Upper lobe of left lung (tissue), 6 donors: Measurements from ENCODE around the gene PLCB1. TPM values are rescaled to one million over a fixed set of nuclear protein-coding genes. Genes with fewer than 3 reads are reported as not detected.
A peak's percentile ranks its signal among the peaks of the same experiment; 100 is the strongest.

Source experiments
- ATAC-seq, 2 donors: fragments of 200-7000 bp; cut with Tn5 transposase; one replicate each; pipeline ENCODE4 v1.9.1; 2022; ENCODE audit warnings: mild to moderate bottlenecking in 2 of 2, moderate library complexity in 2 of 2; ENCODE audit not compliant: low FRiP score in 2 of 2
- DNase-seq, 2 donors: peaks; one replicate each; pipeline ENCODE4 v3.0.0-alpha.2; 2019 to 2020
- H3K27ac ChIP-seq, 4 donors: fragments of 200-600 bp; sonication (generic); one replicate each; pipeline ENCODE4 v1.5.1; 2016 to 2019
- H3K27me3 ChIP-seq, 4 donors: fragments of 200-600 bp; sonication (generic); one replicate each; pipeline ENCODE4 v1.5.1; 2017 to 2019
- H3K36me3 ChIP-seq, 4 donors: fragments of 200-600 bp; sonication (generic); one replicate each; pipeline ENCODE4 v1.5.1; 2016 to 2019
- H3K4me1 ChIP-seq, 4 donors: fragments of 200-600 bp; sonication (generic); one replicate each; pipeline ENCODE4 v1.5.1; 2018 to 2019
- H3K4me3 ChIP-seq, 4 donors: fragments of 200-600 bp; sonication (generic); one replicate each; pipeline ENCODE4 v1.5.1; 2017 to 2019; ENCODE audit warnings: mild to moderate bottlenecking in 2 of 4, moderate library complexity in 1 of 4
- H3K9me3 ChIP-seq, 4 donors: fragments of 200-600 bp; sonication (generic); one replicate each; pipeline ENCODE4 v1.5.1; 2018 to 2019
- CTCF ChIP-seq, 6 experiments: fragments of 450-650 bp in 4 of 6; fragments of 200-600 bp in 2 of 6; sonication (generic) in 2 of 6; IDR thresholded peaks; one replicate each; pipeline ENCODE4 v1.5.1; 2016 to 2019; ENCODE audit warnings: antibody characterized with exemption in 6 of 6
- EP300 ChIP-seq, 4 donors: sonication (generic); formaldehyde crosslinking; IDR thresholded peaks; one replicate each; pipeline ENCODE4 v1.5.1; 2017; ENCODE audit warnings: antibody characterized with exemption in 4 of 4, control low read depth in 2 of 4
- POLR2A ChIP-seq, 4 donors: fragments of 450-650 bp; IDR thresholded peaks; one replicate each; pipeline ENCODE4 v1.5.1; 2016 to 2017; ENCODE audit warnings: antibody characterized with exemption in 4 of 4, mild to moderate bottlenecking in 2 of 4
- POLR2AphosphoS5 ChIP-seq, 2 donors: sonication (generic); formaldehyde crosslinking; IDR thresholded peaks; one replicate each; pipeline ENCODE4 v1.5.1; 2017; ENCODE audit warnings: antibody characterized with exemption in 2 of 2
- WGBS, 2 donors: methylation state at CpG; one replicate each; pipeline ENCODE4 v1.1.5; 2017 to 2018; 5-methylcytosine and 5-hydroxymethylcytosine counted together
- total RNA-seq, 6 donors: library from RNA; depleted of rRNA in 4 of 6; stranded (reverse); fragments of >200 nt in 4 of 6; gene quantifications; one replicate each; pipeline versions ENCODE4 v1.1.0 to v1.2.1, GENCODE V29; 2016 to 2021
- donor health status: DM: no; HTN: no; CAD: no; lungs with moderate emphysema.
- donor health status: DM: no; HTN: yes; CAD: no; lungs with severe emphysema.

The PLCB1 gene
- total RNA-seq: 10 to 100 TPM in 3 of 6 donors, 1 to 10 TPM in 3; 4.8 to 26.2 (median 10.7) TPM

- H3K9me3 ChIP-seq: no peaks in the 10 kb centered on the region
- no peaks in the 10 kb centered on the region for H3K36me3 ChIP-seq
- peak; percentile 78 to 92 (median 86) for TF ChIP-seq CTCF (IDR thresholded peaks at IDR 0.05)
- TF ChIP-seq POLR2AphosphoS5 (IDR thresholded peaks at IDR 0.05): no peak
- no peak for TF ChIP-seq EP300 (IDR thresholded peaks at IDR 0.05)
- ATAC-seq: peak; percentile 92 to 97
- no peaks in the 10 kb centered on the region for H3K27me3 ChIP-seq
- 2 to 3% methylated on average over 15 to 18 of the region's 65 CpGs for WGBS, 2 donors
- peak; percentile 84 to 94 for DNase-seq
- peak within 1 kb of the TSS; percentile 36 to 90 (median 74) for H3K4me3 ChIP-seq
- H3K4me1 ChIP-seq: peaks cover 16 to 33% (median 19%) of the 10 kb centered on the region in 4 donors
- H3K27ac ChIP-seq: peak within 1 kb of the TSS; percentile 57 to 89 (median 62)
These were observed at the start of gene PLCB1 for GRCh38 chr20:8131598-8132483. TSS of gene PLCB1 (plus strand) at chr20:8132266. CDS start at chr20:8132652, 386 bp downstream.

GRCh38 chr20:8082989-8083388 is 49.1 kb upstream of the PLCB1 start:
- H3K4me1 ChIP-seq: peaks cover 0 to 5% (median 0%) of the 10 kb centered on the region in 4 donors
- H3K4me3 ChIP-seq: no peak overlapping the region
- no peaks in the 10 kb centered on the region for H3K9me3 ChIP-seq
- H3K27ac ChIP-seq: no peak overlapping the region
- H3K27me3 ChIP-seq: no peaks in the 10 kb centered on the region
- peak in 1 of 2 donors; percentile 94 for ATAC-seq
- TF ChIP-seq POLR2AphosphoS5 (IDR thresholded peaks at IDR 0.05) (no peak), POLR2A (IDR thresholded peaks at IDR 0.05) (no peak), EP300 (IDR thresholded peaks at IDR 0.05) (no peak), CTCF (IDR thresholded peaks at IDR 0.05) (no peak)
- no peak for DNase-seq
- H3K36me3 ChIP-seq: no peaks in the 10 kb centered on the region

GRCh38 chr20:8089668-8090067 is 42.4 kb upstream of the PLCB1 start:
- DNase-seq (no peak), ATAC-seq (no peak)
- H3K27ac ChIP-seq: no peak overlapping the region
- no peaks in the 10 kb centered on the region for H3K36me3 ChIP-seq
- TF ChIP-seq CTCF (IDR thresholded peaks at IDR 0.05) (no peak), EP300 (IDR thresholded peaks at IDR 0.05) (no peak), POLR2A (IDR thresholded peaks at IDR 0.05) (no peak)
- no peaks in the 10 kb centered on the region for H3K27me3 ChIP-seq
- H3K4me1 ChIP-seq: peaks cover 6 to 9% (median 8%) of the 10 kb centered on the region in 4 donors
- 83 to 86% methylated on average over 5 of the region's 5 CpGs for WGBS, 2 donors
- H3K4me3 ChIP-seq: no peak overlapping the region
- no peaks in the 10 kb centered on the region for H3K9me3 ChIP-seq

- Histone ChIP-seq H3K27ac (peak overlapping the region in 1 of 4 donors; percentile 31), H3K9me3 (no peaks in the 10 kb centered on the region), H3K27me3 (no peaks in the 10 kb centered on the region), H3K4me3 (no peak overlapping the region), H3K36me3 (no peaks in the 10 kb centered on the region), H3K4me1 (peaks cover 6 to 12% (median 9%) of the 10 kb centered on the region in 4 donors)
- ATAC-seq: peak; percentile 64 to 68
- peak in 1 of 2 donors; percentile 65 for DNase-seq
- WGBS, 2 donors: 0% methylated on average over 1 of the region's 1 CpG
- TF ChIP-seq POLR2AphosphoS5 (IDR thresholded peaks at IDR 0.05) (no peak), CTCF (IDR thresholded peaks at IDR 0.05) (no peak), EP300 (IDR thresholded peaks at IDR 0.05) (no peak), POLR2A (IDR thresholded peaks at IDR 0.05) (no peak)
These were observed 37.6 kb upstream of the PLCB1 start for GRCh38 chr20:8094415-8094818.
